Measurements from ENCODE around the gene PRKG1. TPM values are rescaled to one million over a fixed set of nuclear protein-coding genes. Genes with fewer than 3 reads are reported as not detected.

PRKG1 gene
- polyA plus RNA-seq, 3 donors: not detected

GRCh38 chr10:51203359-51203758 lies 129.1 kb downstream of the PRKG1 start:
- H3K4me2 ChIP-seq (replicated peaks; ENCODE audit: extremely low read depth, low read length, poor library complexity, severe bottlenecking): no peak overlapping the region
- H4K20me1 ChIP-seq (ENCODE audit: insufficient read depth, low read length): no peaks in the 10 kb centered on the region
- H3K27me3 Mint-ChIP-seq (ENCODE audit: low read depth in 3 of 3): peaks cover 0 to 1% (median 0%) of the 10 kb centered on the region in 3 donors
- WGBS (ENCODE audit: insufficient coverage): no CpG with 5 or more reads among the region's 2 CpGs
- DNase-seq: no peak
- no peak overlapping the region for H3K27ac Mint-ChIP-seq
- H3K4me3 ChIP-seq (replicated peaks in 1 of 3; ENCODE audit: low read depth in 2 of 3, low read length in 3 of 3): no peak overlapping the region
- no peaks in the 10 kb centered on the region for H3K27me3 ChIP-seq (ENCODE audit: control insufficient read depth in 2 of 2, insufficient read depth in 2 of 2, low read length in 2 of 2)
- no peaks in the 10 kb centered on the region for H3K9me3 ChIP-seq (replicated peaks in 1 of 2; ENCODE audit: control insufficient read depth in 1 of 2, insufficient read depth in 1 of 2, low read length in 2 of 2)
- H3K4me1 ChIP-seq (ENCODE audit: control insufficient read depth in 1 of 2, insufficient read depth in 2 of 2, low read length in 2 of 2): no peaks in the 10 kb centered on the region
- H3K36me3 Mint-ChIP-seq: no peaks in the 10 kb centered on the region
- no peaks in the 10 kb centered on the region for H3K4me1 Mint-ChIP-seq
- H3K27ac ChIP-seq (ENCODE audit: low read depth in 1 of 2, low read length in 2 of 2): no peak overlapping the region
- intact Hi-C loops (cut with micrococcal nuclease): no loop called here
- no peaks in the 10 kb centered on the region for H3K36me3 ChIP-seq (replicated peaks in 1 of 2; ENCODE audit: control insufficient read depth in 1 of 2, insufficient read depth in 2 of 2, low read length in 2 of 2)
- TF ChIP-seq CTCF (IDR thresholded peaks at IDR 0.05): no peak
- no peak overlapping the region for H3K4me3 Mint-ChIP-seq
- H3K9me3 Mint-ChIP-seq: peaks cover 0 to 7% (median 2%) of the 10 kb centered on the region in 7 donors
- no peak overlapping the region for H3K9ac ChIP-seq (ENCODE audit: insufficient read depth, low read length, poor library complexity, severe bottlenecking)
- no peaks in the 10 kb centered on the region for H3K79me2 ChIP-seq (ENCODE audit: insufficient read depth, low read length)
- no peak overlapping the region for H2AFZ ChIP-seq (ENCODE audit: insufficient read depth, low read depth, low read length, poor library complexity, severe bottlenecking)

- no peaks in the 10 kb centered on the region for H3K4me1 ChIP-seq (ENCODE audit: control insufficient read depth in 1 of 2, insufficient read depth in 2 of 2, low read length in 2 of 2)
- intact Hi-C loops (cut with micrococcal nuclease): no loop called here
- Mint-ChIP-seq H3K4me1 (no peaks in the 10 kb centered on the region), H3K36me3 (no peaks in the 10 kb centered on the region), H3K27ac (no peak overlapping the region), H3K9me3 (peaks cover 0 to 7% (median 2%) of the 10 kb centered on the region in 7 donors), H3K27me3 (ENCODE audit: low read depth in 3 of 3) (peaks cover 0 to 1% (median 0%) of the 10 kb centered on the region in 3 donors), H3K4me3 (no peak overlapping the region)
- no CpG with 5 or more reads among the region's 2 CpGs for WGBS (ENCODE audit: insufficient coverage)
- no peaks in the 10 kb centered on the region for H3K79me2 ChIP-seq (ENCODE audit: insufficient read depth, low read length)
- H4K20me1 ChIP-seq (ENCODE audit: insufficient read depth, low read length): no peaks in the 10 kb centered on the region
- DNase-seq: no peak
- no peak overlapping the region for H3K9ac ChIP-seq (ENCODE audit: insufficient read depth, low read length, poor library complexity, severe bottlenecking)
- H3K27me3 ChIP-seq (ENCODE audit: control insufficient read depth in 2 of 2, insufficient read depth in 2 of 2, low read length in 2 of 2): no peaks in the 10 kb centered on the region
- no peaks in the 10 kb centered on the region for H3K9me3 ChIP-seq (replicated peaks in 1 of 2; ENCODE audit: control insufficient read depth in 1 of 2, insufficient read depth in 1 of 2, low read length in 2 of 2)
- TF ChIP-seq CTCF (IDR thresholded peaks at IDR 0.05): no peak
- no peak overlapping the region for H3K27ac ChIP-seq (ENCODE audit: low read depth in 1 of 2, low read length in 2 of 2)
- no peaks in the 10 kb centered on the region for H3K36me3 ChIP-seq (replicated peaks in 1 of 2; ENCODE audit: control insufficient read depth in 1 of 2, insufficient read depth in 2 of 2, low read length in 2 of 2)
- H2AFZ ChIP-seq (ENCODE audit: insufficient read depth, low read depth, low read length, poor library complexity, severe bottlenecking): no peak overlapping the region
- no peak overlapping the region for H3K4me2 ChIP-seq (replicated peaks; ENCODE audit: extremely low read depth, low read length, poor library complexity, severe bottlenecking)
- H3K4me3 ChIP-seq (replicated peaks in 1 of 3; ENCODE audit: low read depth in 2 of 3, low read length in 3 of 3): no peak overlapping the region
These were observed 129.8 kb downstream of the PRKG1 start for GRCh38 chr10:51204066-51204465.
